Karpas-422 (cell line): ENCODE results near the gene OSMR. TPM values are rescaled to one million over a fixed set of nuclear protein-coding genes. Genes with fewer than 3 reads are reported as not detected.

Experiments used
- DNase-seq: peaks from one replicate; pipeline ENCODE4 v3.0.0-alpha.2; 2015
- H2AFZ ChIP-seq: fragments of 200-600 bp; sonication (generic); 2 replicates; pipeline ENCODE4 v1.6.1; 2014; ENCODE audit warnings: antibody characterized with exemption, low read length, mixed read lengths
- H3K27ac ChIP-seq: fragments of 200-600 bp; sonication (generic); 2 replicates; pipeline ENCODE4 v1.5.1; 2014; ENCODE audit warnings: mild to moderate bottlenecking, low read length, moderate library complexity
- H3K27me3 ChIP-seq: fragments of 200-600 bp; sonication (generic); 2 replicates; pipeline ENCODE4 v1.6.1; 2014; ENCODE audit warnings: low read length, mixed read lengths
- H3K36me3 ChIP-seq: fragments of 200-600 bp; sonication (generic); 2 replicates; pipeline ENCODE4 v1.6.1; 2014; ENCODE audit warnings: low read length, mixed read lengths; ENCODE audit not compliant: insufficient read depth
- H3K4me1 ChIP-seq: fragments of 200-600 bp; sonication (generic); 2 replicates; pipeline ENCODE4 v1.6.1; 2014; ENCODE audit warnings: mild to moderate bottlenecking, low read length, mixed read lengths
- H3K4me2 ChIP-seq: fragments of 200-600 bp; sonication (generic); 2 replicates; pipeline ENCODE4 v1.6.1; 2014; ENCODE audit warnings: low read length, low read depth, mild to moderate bottlenecking; ENCODE audit not compliant: poor library complexity, severe bottlenecking
- H3K4me3 ChIP-seq: fragments of 200-600 bp; sonication (generic); 2 replicates; pipeline ENCODE4 v1.5.1; 2014; ENCODE audit warnings: mild to moderate bottlenecking, antibody characterized with exemption, low read length, mixed read lengths
- H3K79me2 ChIP-seq: fragments of 200-600 bp; sonication (generic); 2 replicates; pipeline ENCODE4 v1.6.1; 2014; ENCODE audit warnings: mild to moderate bottlenecking, low read length, mixed read lengths
- H3K9ac ChIP-seq: fragments of 200-600 bp; sonication (generic); 2 replicates; pipeline ENCODE4 v1.6.0; 2014; ENCODE audit warnings: low read length
- H3K9me2 ChIP-seq: fragments of 200-600 bp; sonication (generic), shearing (Covaris generic); replicated peaks from 2 replicates; pipeline ENCODE4 v1.6.0; 2014; ENCODE audit warnings: mild to moderate bottlenecking, low read length, moderate library complexity; ENCODE audit not compliant: insufficient read depth
- H3K9me3 ChIP-seq: fragments of 300-700, 200-600 bp; sonication (generic); 2 replicates; pipeline ENCODE4 v1.6.1; 2014; ENCODE audit warnings: low read length, mixed read lengths
- H4K20me1 ChIP-seq: fragments of 200-600 bp; sonication (generic); 2 replicates; pipeline ENCODE4 v1.6.1; 2014; ENCODE audit warnings: mild to moderate bottlenecking, antibody characterized with exemption, low read length, low read depth; ENCODE audit not compliant: insufficient read depth
- total RNA-seq: library from RNA; depleted of rRNA; stranded (reverse); fragments of >200 nt; shearing (Covaris generic); gene quantifications from 2 replicates; pipeline ENCODE4 v1.2.3, GENCODE V29; 2014; ENCODE audit warnings: low replicate concordance

Gene OSMR
- total RNA-seq, 1 experiment from 2014 or later = 0.52 TPM

DNA sequence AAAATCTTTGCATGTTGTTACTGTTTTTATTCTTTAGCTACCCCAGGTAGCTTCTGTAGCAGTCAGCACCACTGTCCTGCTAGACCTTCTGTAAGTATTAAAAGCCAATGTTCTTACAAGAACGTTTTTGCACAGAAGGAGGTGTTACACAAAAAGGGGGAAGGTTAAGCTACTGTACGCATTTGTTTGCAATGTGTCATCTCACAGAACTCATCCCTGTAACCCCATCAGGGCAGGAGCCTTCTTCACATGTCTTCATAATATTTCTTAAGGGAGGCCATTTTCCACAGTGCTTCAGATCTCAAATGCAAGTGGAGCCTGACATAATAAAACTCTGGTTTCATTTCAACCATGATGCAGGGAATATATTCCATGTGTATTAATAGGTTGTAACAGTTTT lies 67.9 kb downstream of the OSMR start:
- H3K27me3 ChIP-seq = no peaks in the 10 kb centered on the region
- no peak overlapping the region for H3K27ac ChIP-seq
- no peaks in the 10 kb centered on the region for H3K79me2 ChIP-seq
- no peak overlapping the region for H2AFZ ChIP-seq
- DNase-seq = no peak
- H3K9me3 ChIP-seq = no peaks in the 10 kb centered on the region
- no peaks in the 10 kb centered on the region for H4K20me1 ChIP-seq
- no peak overlapping the region for H3K4me2 ChIP-seq
- no peaks in the 10 kb centered on the region for H3K9me2 ChIP-seq
- no peak overlapping the region for H3K4me3 ChIP-seq
- no peaks in the 10 kb centered on the region for H3K36me3 ChIP-seq
- H3K4me1 ChIP-seq = peaks cover 4% of the 10 kb centered on the region; the same call in 1 of the 2 replicates
- H3K9ac ChIP-seq = no peak overlapping the region

DNA sequence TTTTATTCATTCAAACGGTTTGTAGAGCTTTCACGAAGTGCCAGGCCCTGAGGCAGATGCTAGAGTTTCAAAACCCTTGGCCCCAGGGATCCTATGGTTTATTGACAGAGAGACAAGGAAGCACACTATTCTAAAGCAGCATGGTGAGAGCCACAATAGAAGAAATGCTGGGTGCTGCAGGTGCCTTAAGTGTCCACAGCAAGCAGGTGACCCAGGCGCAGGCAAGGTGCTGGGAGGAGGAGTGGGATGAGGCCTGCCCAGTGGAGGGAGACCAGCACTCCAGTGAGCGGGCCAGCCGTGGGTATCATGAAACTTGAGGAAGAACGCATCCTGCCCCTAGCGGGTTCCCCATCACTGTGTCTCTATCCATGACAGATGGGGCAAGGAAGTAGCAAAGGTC lies 71.0 kb downstream of the OSMR start:
- H3K4me3 ChIP-seq = no peak overlapping the region
- H3K9ac ChIP-seq = no peak overlapping the region
- H3K4me1 ChIP-seq = peaks cover 4% of the 10 kb centered on the region; the same call in 1 of the 2 replicates
- no peak overlapping the region for H2AFZ ChIP-seq
- no peaks in the 10 kb centered on the region for H3K79me2 ChIP-seq
- H3K9me2 ChIP-seq = no peaks in the 10 kb centered on the region
- H3K36me3 ChIP-seq = no peaks in the 10 kb centered on the region
- no peaks in the 10 kb centered on the region for H4K20me1 ChIP-seq
- H3K9me3 ChIP-seq = no peaks in the 10 kb centered on the region
- H3K27ac ChIP-seq = no peak overlapping the region
- H3K4me2 ChIP-seq = no peak overlapping the region
- no peaks in the 10 kb centered on the region for H3K27me3 ChIP-seq
- DNase-seq = no peak

DNA sequence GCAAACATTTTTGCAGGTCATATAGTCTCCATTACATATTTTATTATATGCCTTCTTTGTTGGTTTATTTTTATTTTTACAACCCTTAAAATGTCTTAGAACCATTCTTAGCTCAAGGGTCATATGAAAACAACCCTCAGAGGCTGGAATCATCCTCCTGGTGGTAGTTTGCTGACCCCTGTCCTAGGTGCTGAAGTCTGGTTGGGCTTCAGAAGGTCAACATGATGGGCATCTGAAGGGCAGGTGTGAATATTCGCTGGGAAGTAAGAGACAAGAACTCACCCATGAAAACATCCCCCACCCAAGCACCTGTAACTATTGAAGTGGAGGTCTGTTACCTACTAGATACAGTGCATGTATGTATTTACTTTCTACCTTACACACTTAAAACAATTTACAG lies 75.4 kb downstream of the OSMR start:
- no peaks in the 10 kb centered on the region for H3K9me3 ChIP-seq
- no peak overlapping the region for H3K4me3 ChIP-seq
- no peaks in the 10 kb centered on the region for H4K20me1 ChIP-seq
- H3K27ac ChIP-seq = no peak overlapping the region
- no peaks in the 10 kb centered on the region for H3K9me2 ChIP-seq
- no peak for DNase-seq
- no peaks in the 10 kb centered on the region for H3K36me3 ChIP-seq
- H3K9ac ChIP-seq = no peak overlapping the region
- H3K4me2 ChIP-seq = no peak overlapping the region
- H3K27me3 ChIP-seq = no peaks in the 10 kb centered on the region
- no peaks in the 10 kb centered on the region for H3K4me1 ChIP-seq
- H3K79me2 ChIP-seq = no peaks in the 10 kb centered on the region
- no peak overlapping the region for H2AFZ ChIP-seq

DNA sequence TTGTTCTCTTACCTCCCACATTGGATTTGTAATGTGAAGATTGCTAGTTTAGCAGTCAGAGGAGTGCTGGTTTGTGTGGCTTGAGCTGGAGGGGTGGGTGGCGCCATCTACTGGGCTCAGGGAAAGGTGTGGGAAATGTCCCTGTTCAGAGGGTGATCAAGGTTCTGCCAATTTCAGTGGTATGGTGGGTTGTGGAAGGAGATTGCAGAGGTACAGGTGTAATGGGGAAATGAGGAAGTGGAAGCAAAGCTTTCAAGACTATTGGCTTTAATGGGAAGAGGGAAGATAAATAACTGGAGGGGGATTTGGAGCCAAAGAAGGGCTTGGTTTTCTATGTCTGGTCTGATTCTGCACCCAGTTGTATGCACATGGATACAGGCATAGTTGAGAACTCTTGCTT lies 76.4 kb downstream of the OSMR start:
- Histone ChIP-seq H2AFZ (no peak overlapping the region), H3K9me3 (no peaks in the 10 kb centered on the region), H3K4me1 (no peaks in the 10 kb centered on the region), H4K20me1 (no peaks in the 10 kb centered on the region), H3K9me2 (no peaks in the 10 kb centered on the region), H3K4me3 (no peak overlapping the region), H3K27me3 (no peaks in the 10 kb centered on the region), H3K79me2 (no peaks in the 10 kb centered on the region), H3K27ac (no peak overlapping the region), H3K36me3 (no peaks in the 10 kb centered on the region), H3K4me2 (no peak overlapping the region), H3K9ac (no peak overlapping the region)
- peak; percentile 78 for DNase-seq

DNA sequence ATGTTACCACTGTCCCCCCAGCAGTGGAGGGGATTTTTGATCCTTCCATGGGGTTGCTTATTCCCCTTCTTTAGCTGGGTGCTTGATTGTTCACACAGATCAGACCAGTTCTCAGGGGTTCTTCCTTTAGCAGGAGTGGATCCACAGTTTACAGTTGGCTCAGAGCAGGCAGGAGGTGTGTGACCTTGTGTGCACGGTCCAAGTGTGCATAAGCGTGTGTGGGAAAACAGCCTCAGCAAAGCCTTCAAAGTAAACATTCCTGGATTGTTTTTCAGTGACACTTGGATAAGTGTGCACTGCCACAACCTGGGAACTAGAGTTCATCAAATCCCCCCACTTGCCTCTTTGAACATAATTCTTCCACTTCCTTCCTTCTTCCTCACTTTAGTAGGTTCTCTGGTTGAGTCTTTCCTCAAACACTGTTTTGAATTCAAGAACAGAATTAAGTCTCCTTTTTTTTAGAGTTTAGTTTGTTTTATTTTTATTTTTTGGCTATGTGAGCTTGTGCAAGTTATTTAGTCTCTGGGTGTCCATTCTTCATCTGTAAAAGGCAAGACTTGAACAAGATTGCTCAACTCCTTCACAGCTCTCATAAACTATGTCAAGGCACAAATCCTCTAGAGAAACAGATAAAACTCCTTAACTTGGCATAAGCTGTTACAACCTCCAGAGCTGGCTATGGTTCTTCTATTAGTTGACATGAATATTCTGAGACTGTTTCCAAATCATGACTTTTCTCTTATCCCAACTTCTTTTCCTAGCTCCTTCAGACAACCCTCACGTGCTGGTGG lies 78.0 kb downstream of the OSMR start:
- Histone ChIP-seq H3K36me3 (no peaks in the 10 kb centered on the region), H3K9ac (no peak overlapping the region), H3K27ac (no peak overlapping the region), H4K20me1 (no peaks in the 10 kb centered on the region), H3K9me2 (no peaks in the 10 kb centered on the region), H2AFZ (no peak overlapping the region), H3K9me3 (no peaks in the 10 kb centered on the region), H3K4me1 (no peaks in the 10 kb centered on the region), H3K4me2 (no peak overlapping the region), H3K79me2 (no peaks in the 10 kb centered on the region), H3K27me3 (no peaks in the 10 kb centered on the region), H3K4me3 (no peak overlapping the region)
- no peak for DNase-seq

DNA sequence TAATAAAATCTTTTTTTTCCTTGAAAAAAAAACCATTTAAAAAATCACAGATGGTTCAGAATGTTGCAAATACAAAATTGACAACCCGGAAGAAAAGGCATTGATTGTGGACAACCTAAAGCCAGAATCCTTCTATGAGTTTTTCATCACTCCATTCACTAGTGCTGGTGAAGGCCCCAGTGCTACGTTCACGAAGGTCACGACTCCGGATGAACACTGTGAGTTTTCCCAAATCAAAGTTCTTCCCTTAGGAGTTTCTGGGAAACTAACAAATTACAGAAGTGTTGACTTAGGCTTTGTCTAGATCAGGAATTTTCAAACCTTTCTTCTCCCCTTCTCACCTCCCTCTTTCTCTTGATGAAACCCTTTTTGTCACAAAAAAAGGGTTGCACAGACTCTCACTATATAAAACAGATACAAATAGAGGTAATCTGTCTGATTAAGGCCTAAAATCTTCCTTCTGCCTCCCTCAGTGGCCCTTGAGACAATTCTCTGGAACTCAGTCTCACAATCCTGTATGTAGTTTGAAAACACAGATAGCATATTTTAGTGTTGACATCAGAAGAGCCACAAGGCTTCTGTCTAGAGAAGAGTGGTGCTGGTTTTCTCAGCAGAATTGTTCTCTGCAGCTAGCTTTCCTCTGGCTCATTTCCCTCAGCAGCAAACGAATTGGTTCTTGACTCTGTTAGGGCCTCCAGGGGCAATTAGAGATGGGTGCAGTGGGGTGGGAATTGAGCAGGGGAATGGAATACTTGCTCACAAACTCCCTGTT lies 79.5 kb downstream of the OSMR start:
- no peaks in the 10 kb centered on the region for H3K9me3 ChIP-seq
- H3K9me2 ChIP-seq = no peaks in the 10 kb centered on the region
- H3K36me3 ChIP-seq = no peaks in the 10 kb centered on the region
- no peak overlapping the region for H2AFZ ChIP-seq
- no peaks in the 10 kb centered on the region for H3K4me1 ChIP-seq
- H3K27me3 ChIP-seq = no peaks in the 10 kb centered on the region
- no peak overlapping the region for H3K4me2 ChIP-seq
- no peak for DNase-seq
- no peak overlapping the region for H3K27ac ChIP-seq
- no peak overlapping the region for H3K9ac ChIP-seq
- H3K79me2 ChIP-seq = no peaks in the 10 kb centered on the region
- H4K20me1 ChIP-seq = no peaks in the 10 kb centered on the region
- H3K4me3 ChIP-seq = no peak overlapping the region

DNA sequence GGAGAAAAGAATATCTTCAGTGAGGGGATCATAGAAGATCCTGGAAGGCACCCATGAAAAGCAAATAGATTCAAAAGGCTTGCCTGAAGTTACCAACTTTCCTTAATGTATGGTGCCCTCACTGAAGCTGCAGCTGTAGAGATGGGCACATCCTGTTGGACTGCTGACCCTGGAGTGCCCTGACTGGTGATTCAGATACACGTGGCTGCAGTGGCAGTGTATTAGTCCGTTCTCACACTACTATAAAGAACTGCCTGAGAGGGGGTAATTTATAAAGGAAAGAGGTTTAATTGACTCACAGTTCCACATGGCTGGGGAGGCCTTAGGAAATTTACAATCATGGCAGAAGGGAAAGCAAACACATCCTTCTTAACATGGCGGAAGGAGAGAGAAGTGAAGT lies 80.3 kb downstream of the OSMR start:
- no peak for DNase-seq
- no peak overlapping the region for H2AFZ ChIP-seq
- no peak overlapping the region for H3K4me2 ChIP-seq
- H3K4me1 ChIP-seq = no peaks in the 10 kb centered on the region
- H3K9ac ChIP-seq = no peak overlapping the region
- H3K9me3 ChIP-seq = no peaks in the 10 kb centered on the region
- H3K4me3 ChIP-seq = no peak overlapping the region
- H3K27me3 ChIP-seq = no peaks in the 10 kb centered on the region
- H3K9me2 ChIP-seq = no peaks in the 10 kb centered on the region
- no peaks in the 10 kb centered on the region for H3K36me3 ChIP-seq
- H3K27ac ChIP-seq = no peak overlapping the region
- no peaks in the 10 kb centered on the region for H4K20me1 ChIP-seq
- no peaks in the 10 kb centered on the region for H3K79me2 ChIP-seq

DNA sequence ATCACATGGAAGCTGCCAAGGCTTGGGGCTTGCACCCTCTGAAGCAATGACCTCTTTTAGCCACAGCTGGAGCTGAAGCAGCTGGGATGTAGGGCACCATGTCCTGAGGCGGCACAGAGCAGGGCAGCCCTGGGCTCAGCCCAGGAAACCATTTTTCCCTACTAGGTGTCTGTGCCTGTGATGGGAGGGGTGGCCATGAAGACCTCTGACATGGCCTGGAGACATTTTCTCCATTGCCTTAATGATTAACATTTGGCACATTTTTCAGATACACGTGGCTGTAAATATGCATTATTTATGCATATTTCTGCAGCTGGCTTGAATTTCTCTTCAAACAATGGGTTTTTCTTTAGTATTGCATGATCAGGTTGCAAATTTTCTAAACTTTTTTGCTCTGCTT lies 81.7 kb downstream of the OSMR start:
- DNase-seq = no peak
- Histone ChIP-seq H3K36me3 (no peaks in the 10 kb centered on the region), H3K4me3 (no peak overlapping the region), H3K9me2 (no peaks in the 10 kb centered on the region), H3K9me3 (no peaks in the 10 kb centered on the region), H4K20me1 (no peaks in the 10 kb centered on the region), H3K27me3 (no peaks in the 10 kb centered on the region), H3K9ac (no peak overlapping the region), H3K79me2 (no peaks in the 10 kb centered on the region), H3K27ac (no peak overlapping the region), H3K4me2 (no peak overlapping the region), H3K4me1 (no peaks in the 10 kb centered on the region), H2AFZ (no peak overlapping the region)
